NCI-H1092 treated with DMSO at 0.1 percent for 48 hours (cell line): ENCODE measurements around the gene RTP1.
"Not testable (repeated sequence)": the region's sequence is repeated elsewhere in the genome, so short reads cannot be mapped to it uniquely, and the experiment has no call there.

Experiments
- DNase-seq: peaks from one replicate; lab custom pipeline; 2025; lab: John Stamatoyannopoulos, UW

Gene RTP1

GRCh38 chr3:187198490-187198889 is 1.2 kb downstream of the RTP1 start:
- DNase-seq, result no peak

- not testable (repeated sequence) for DNase-seq
Observed at GRCh38 chr3:187199463-187200050, 2.3 kb downstream of the RTP1 start.

- no peak for DNase-seq
Observed at GRCh38 chr3:187205683-187206082, 8.4 kb downstream of the RTP1 start.

- no peak for DNase-seq
Observed at GRCh38 chr3:187207062-187207461, 9.8 kb downstream of the RTP1 start.

GRCh38 chr3:187207624-187208023 is 10.3 kb downstream of the RTP1 start:
- DNase-seq, result no peak

- no peak for DNase-seq
Observed at GRCh38 chr3:187208159-187208558, 10.9 kb downstream of the RTP1 start.

GRCh38 chr3:187209491-187209890 is 12.2 kb downstream of the RTP1 start:
- no peak for DNase-seq

- DNase-seq, result no peak
Observed at GRCh38 chr3:187210091-187210490, 12.8 kb downstream of the RTP1 start.

GRCh38 chr3:187210545-187211327 is 13.4 kb downstream of the RTP1 start:
- DNase-seq, result no peak

- no peak for DNase-seq
Observed at GRCh38 chr3:187211532-187212195, 14.4 kb downstream of the RTP1 start.

- no peak for DNase-seq
Observed at GRCh38 chr3:187212196-187212545, 14.9 kb downstream of the RTP1 start.

GRCh38 chr3:187212705-187213104 is 15.4 kb downstream of the RTP1 start:
- DNase-seq, result no peak

GRCh38 chr3:187213616-187214015 is 16.3 kb downstream of the RTP1 start:
- DNase-seq, result no peak

- no peak for DNase-seq
Observed at GRCh38 chr3:187215460-187215859, 18.2 kb downstream of the RTP1 start.

- DNase-seq, result no peak
Observed at GRCh38 chr3:187222801-187223200, 25.5 kb downstream of the RTP1 start.

- no peak for DNase-seq
Observed at GRCh38 chr3:187223799-187224198, 26.5 kb downstream of the RTP1 start.

GRCh38 chr3:187227658-187228258 is 30.5 kb downstream of the RTP1 start:
- no peak for DNase-seq

GRCh38 chr3:187228740-187229139 is 31.5 kb downstream of the RTP1 start:
- no peak for DNase-seq

- DNase-seq, result no peak
Observed at GRCh38 chr3:187230011-187230410, 32.7 kb downstream of the RTP1 start.

GRCh38 chr3:187236962-187237361 is 39.7 kb downstream of the RTP1 start:
- no peak for DNase-seq

- no peak for DNase-seq
Observed at GRCh38 chr3:187237741-187238140, 40.5 kb downstream of the RTP1 start.

- DNase-seq, result no peak
Observed at GRCh38 chr3:187238239-187238638, 41.0 kb downstream of the RTP1 start.

- DNase-seq, result not testable (repeated sequence)
Observed at GRCh38 chr3:187238835-187239234, 41.5 kb downstream of the RTP1 start.
